Neural cell (in vitro differentiated cells): Measurements from ENCODE around the gene TLN1.

Experiments used
- EP300 ChIP-seq: fragments of 450-650 bp; conservative IDR thresholded peaks from 2 replicates; pipeline ENCODE4 v1.6.1; 2014; ENCODE audit warnings: antibody characterized with exemption, mild to moderate bottlenecking, moderate library complexity; ENCODE audit not compliant: poor library complexity, severe bottlenecking
- EZH2 ChIP-seq: fragments of 200-600, 300-800 bp; shearing (Covaris generic), sonication (generic); IDR thresholded peaks from 2 replicates; pipeline ENCODE4 v1.6.1; 2014; ENCODE audit warnings: antibody characterized with exemption, low read length, borderline replicate concordance, mild to moderate bottlenecking; ENCODE audit not compliant: insufficient read depth, poor library complexity, severe bottlenecking
- POLR2AphosphoS5 ChIP-seq: IDR thresholded peaks from 2 replicates; pipeline ENCODE4 v1.6.1; 2012
- TAF1 ChIP-seq: IDR thresholded peaks from 2 replicates; pipeline ENCODE4 v1.6.1; 2012; ENCODE audit warnings: low read depth
- TF ChIP-seq, protein P1 (sequence below): fragments of 450-650 bp; IDR thresholded peaks from 2 replicates; pipeline ENCODE4 v1.5.1; 2014; ENCODE audit warnings: antibody characterized with exemption, mild to moderate bottlenecking, moderate library complexity; ENCODE audit not compliant: poor library complexity, severe bottlenecking
- TF ChIP-seq, protein P2 (sequence below): IDR thresholded peaks from 2 replicates; pipeline ENCODE4 v1.6.1; 2012; ENCODE audit warnings: borderline replicate concordance

GRCh38 chr9:35685506-35685905 lies 46.5 kb downstream of the TLN1 start:
- TF ChIP-seq, protein P1, sequence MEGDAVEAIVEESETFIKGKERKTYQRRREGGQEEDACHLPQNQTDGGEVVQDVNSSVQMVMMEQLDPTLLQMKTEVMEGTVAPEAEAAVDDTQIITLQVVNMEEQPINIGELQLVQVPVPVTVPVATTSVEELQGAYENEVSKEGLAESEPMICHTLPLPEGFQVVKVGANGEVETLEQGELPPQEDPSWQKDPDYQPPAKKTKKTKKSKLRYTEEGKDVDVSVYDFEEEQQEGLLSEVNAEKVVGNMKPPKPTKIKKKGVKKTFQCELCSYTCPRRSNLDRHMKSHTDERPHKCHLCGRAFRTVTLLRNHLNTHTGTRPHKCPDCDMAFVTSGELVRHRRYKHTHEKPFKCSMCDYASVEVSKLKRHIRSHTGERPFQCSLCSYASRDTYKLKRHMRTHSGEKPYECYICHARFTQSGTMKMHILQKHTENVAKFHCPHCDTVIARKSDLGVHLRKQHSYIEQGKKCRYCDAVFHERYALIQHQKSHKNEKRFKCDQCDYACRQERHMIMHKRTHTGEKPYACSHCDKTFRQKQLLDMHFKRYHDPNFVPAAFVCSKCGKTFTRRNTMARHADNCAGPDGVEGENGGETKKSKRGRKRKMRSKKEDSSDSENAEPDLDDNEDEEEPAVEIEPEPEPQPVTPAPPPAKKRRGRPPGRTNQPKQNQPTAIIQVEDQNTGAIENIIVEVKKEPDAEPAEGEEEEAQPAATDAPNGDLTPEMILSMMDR, result no peak
- no peak for TF ChIP-seq TAF1
- TF ChIP-seq EZH2, result no peak
- TF ChIP-seq, protein P2, sequence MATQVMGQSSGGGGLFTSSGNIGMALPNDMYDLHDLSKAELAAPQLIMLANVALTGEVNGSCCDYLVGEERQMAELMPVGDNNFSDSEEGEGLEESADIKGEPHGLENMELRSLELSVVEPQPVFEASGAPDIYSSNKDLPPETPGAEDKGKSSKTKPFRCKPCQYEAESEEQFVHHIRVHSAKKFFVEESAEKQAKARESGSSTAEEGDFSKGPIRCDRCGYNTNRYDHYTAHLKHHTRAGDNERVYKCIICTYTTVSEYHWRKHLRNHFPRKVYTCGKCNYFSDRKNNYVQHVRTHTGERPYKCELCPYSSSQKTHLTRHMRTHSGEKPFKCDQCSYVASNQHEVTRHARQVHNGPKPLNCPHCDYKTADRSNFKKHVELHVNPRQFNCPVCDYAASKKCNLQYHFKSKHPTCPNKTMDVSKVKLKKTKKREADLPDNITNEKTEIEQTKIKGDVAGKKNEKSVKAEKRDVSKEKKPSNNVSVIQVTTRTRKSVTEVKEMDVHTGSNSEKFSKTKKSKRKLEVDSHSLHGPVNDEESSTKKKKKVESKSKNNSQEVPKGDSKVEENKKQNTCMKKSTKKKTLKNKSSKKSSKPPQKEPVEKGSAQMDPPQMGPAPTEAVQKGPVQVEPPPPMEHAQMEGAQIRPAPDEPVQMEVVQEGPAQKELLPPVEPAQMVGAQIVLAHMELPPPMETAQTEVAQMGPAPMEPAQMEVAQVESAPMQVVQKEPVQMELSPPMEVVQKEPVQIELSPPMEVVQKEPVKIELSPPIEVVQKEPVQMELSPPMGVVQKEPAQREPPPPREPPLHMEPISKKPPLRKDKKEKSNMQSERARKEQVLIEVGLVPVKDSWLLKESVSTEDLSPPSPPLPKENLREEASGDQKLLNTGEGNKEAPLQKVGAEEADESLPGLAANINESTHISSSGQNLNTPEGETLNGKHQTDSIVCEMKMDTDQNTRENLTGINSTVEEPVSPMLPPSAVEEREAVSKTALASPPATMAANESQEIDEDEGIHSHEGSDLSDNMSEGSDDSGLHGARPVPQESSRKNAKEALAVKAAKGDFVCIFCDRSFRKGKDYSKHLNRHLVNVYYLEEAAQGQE, result no peak
- TF ChIP-seq POLR2AphosphoS5, result no peak
- TF ChIP-seq EP300, result no peak
